Adrenal gland (tissue), 12 donors: ENCODE measurements around the gene DNAAF5. TPM values are rescaled to one million over a fixed set of nuclear protein-coding genes. Genes with fewer than 3 reads are reported as not detected.

Source experiments
- DNase-seq, 7 donors: peaks; one replicate each; pipeline ENCODE4 v3.0.0-alpha.2; 2019 to 2020
- H3K27ac ChIP-seq, 5 donors: fragments of 200-600 bp; sonication (generic) in 4 of 5; 1 replicate in 3 of 5; 2 replicates in 2 of 5; pipeline versions ENCODE4 v1.5.1 to v1.8.0; 2016 to 2020; ENCODE audit warnings: mild to moderate bottlenecking in 1 of 5
- H3K27me3 ChIP-seq: fragments of 200-600 bp; 2 replicates; pipeline ENCODE4 v1.8.0; 2021
- H3K36me3 ChIP-seq, 2 donors: fragments of 200-600 bp; replicated peaks in 1 of 2; 1 replicate in 1 of 2; 2 replicates in 1 of 2; pipeline versions ENCODE4 v1.5.1 to v1.8.0; 2018 to 2022
- H3K4me1 ChIP-seq, 2 donors: fragments of 200-600 bp; replicated peaks in 1 of 2; 1 replicate in 1 of 2; 2 replicates in 1 of 2; pipeline versions ENCODE4 v1.5.1 to v1.8.0; 2018 to 2021
- H3K4me3 ChIP-seq, 4 donors: fragments of 200-600 bp; sonication (generic) in 3 of 4; one replicate each; pipeline ENCODE4 v1.5.1; 2016 to 2018
- H3K9me3 ChIP-seq, 3 donors: fragments of 200-600 bp; sonication (generic) in 1 of 3; replicated peaks in 1 of 3; 1 replicate in 2 of 3; 2 replicates in 1 of 3; pipeline versions ENCODE4 v1.5.1 to v1.8.0; 2016 to 2021
- POLR2A ChIP-seq, 2 donors: fragments of 450-650 bp; IDR thresholded peaks; one replicate each; pipeline ENCODE4 v1.6.1; 2017; ENCODE audit warnings: antibody characterized with exemption in 2 of 2, mild to moderate bottlenecking in 2 of 2, moderate library complexity in 1 of 2
- WGBS, 4 donors: extraction: QIAGEN DNeasy Blood & Tissue Kit in 2 of 4; methylation state at CpG; one replicate each; pipeline versions ENCODE4 v1.1.5 to v1.1.7; 2013 to 2017; 5-methylcytosine and 5-hydroxymethylcytosine counted together
- intact Hi-C, 2 donors: fragments of 100-400 bp; cut with DNase I; formaldehyde crosslinking; loops; one replicate each; pipeline versions ENCODE4 v1.14.1 to v1.15.0; 2022 to 2023
- polyA plus RNA-seq, 3 donors: library from polyadenylated mRNA; stranded (reverse); fragments of 200-250 nt in 2 of 3; fragments of 350-450 nt in 1 of 3; fragmentation: Illumina TruSeq in 1 of 3; extraction: RNeasy Lipid Tissue Mini Kit (QIAGEN cat#74804) in 1 of 3; gene quantifications; one replicate each; pipeline ENCODE4 v1.2.3, GENCODE V29; 2013 to 2014
- total RNA-seq, 9 donors: library from RNA; depleted of rRNA in 4 of 9; stranded (reverse); fragments of >200 nt in 4 of 9; fragments of 120-200 nt in 1 of 9; fragmentation: NEBNext Ultra II Directional in 1 of 9; extraction: Animal tissue kit (Norgen Biotek cat#: 25700) in 1 of 9; gene quantifications; one replicate each; pipeline versions ENCODE4 v1.1.0 to v1.2.4, GENCODE V29; 2013 to 2023
- TF ChIP-seq, protein P1 (sequence below), 6 experiments: fragments of 450-650 bp in 4 of 6; fragments of 200-600 bp in 2 of 6; sonication (generic) in 1 of 6; IDR thresholded peaks; 1 replicate in 5 of 6; 2 replicates in 1 of 6; pipeline versions ENCODE4 v1.5.1 to v1.8.0; 2016 to 2021; ENCODE audit warnings: antibody characterized with exemption in 6 of 6, mild to moderate bottlenecking in 2 of 6, moderate library complexity in 1 of 6
- donor health status: healthy with polysubstance abuse.
- donor health status: Bipolar disorder and iron deficiency.
- donor health status: DM: yes; HTN: yes; CAD: no.
- donor health status: DM: no; HTN: no; CAD: no.
- donor health status: DM: no; HTN: no; CAD: no.
- donor health status: DM: yes; HTN: yes; CAD: no.

DNAAF5 gene
- total and polyA plus RNA-seq, 12 donors = 7.9 to 32.7 (median 19.4) TPM

DNA sequence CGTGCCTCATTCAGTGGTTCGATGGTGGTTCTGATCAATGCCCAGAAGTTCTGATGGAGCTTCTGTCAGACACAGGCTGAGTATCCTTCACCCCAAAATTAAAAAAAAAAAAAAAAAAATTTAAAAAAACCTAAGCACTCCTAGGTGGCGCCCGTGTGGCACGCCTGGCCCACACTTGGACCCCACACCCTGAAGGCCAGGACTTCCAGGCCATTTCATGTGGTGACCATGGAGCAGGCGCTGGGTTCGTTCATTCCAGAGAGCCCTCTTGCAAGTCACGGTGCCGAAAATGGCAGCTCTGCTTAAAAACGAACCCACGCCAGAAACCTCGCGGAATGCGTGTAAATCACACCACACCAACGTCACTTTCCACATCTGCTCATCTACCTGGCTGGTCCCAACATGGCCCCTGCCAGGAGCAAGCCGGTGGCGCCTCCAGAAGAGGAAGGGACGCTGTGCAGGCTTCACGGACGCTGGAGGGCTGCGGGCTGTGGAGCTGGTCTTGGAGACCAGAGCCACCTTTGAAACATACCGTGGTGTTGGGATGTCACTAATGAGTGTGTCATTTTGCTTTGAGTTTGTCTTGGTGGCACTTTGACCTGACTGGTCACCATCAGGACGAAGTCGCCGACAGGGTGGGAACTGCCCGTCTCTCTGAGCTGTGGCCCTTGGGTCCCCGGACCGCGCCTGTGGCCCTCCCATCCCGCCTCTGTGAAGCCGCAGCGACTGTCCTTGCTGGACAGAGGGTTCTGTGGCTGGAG, 46.5 kb downstream of the DNAAF5 start:
- Histone ChIP-seq H3K27me3 (no peaks in the 10 kb centered on the region), H3K4me3 (no peak overlapping the region), H3K27ac (no peak overlapping the region), H3K9me3 (no peaks in the 10 kb centered on the region), H3K4me1 (peaks cover 0 to 16% of the 10 kb centered on the region in 2 donors), H3K36me3 (peaks cover 0 to 16% of the 10 kb centered on the region in 2 donors)
- WGBS, 4 donors = 92 to 96% (median 96%) methylated on average over 25 to 32 of the region's 32 CpGs
- TF ChIP-seq POLR2A (IDR thresholded peaks at IDR 0.05) = no peak
- TF ChIP-seq, protein P1, sequence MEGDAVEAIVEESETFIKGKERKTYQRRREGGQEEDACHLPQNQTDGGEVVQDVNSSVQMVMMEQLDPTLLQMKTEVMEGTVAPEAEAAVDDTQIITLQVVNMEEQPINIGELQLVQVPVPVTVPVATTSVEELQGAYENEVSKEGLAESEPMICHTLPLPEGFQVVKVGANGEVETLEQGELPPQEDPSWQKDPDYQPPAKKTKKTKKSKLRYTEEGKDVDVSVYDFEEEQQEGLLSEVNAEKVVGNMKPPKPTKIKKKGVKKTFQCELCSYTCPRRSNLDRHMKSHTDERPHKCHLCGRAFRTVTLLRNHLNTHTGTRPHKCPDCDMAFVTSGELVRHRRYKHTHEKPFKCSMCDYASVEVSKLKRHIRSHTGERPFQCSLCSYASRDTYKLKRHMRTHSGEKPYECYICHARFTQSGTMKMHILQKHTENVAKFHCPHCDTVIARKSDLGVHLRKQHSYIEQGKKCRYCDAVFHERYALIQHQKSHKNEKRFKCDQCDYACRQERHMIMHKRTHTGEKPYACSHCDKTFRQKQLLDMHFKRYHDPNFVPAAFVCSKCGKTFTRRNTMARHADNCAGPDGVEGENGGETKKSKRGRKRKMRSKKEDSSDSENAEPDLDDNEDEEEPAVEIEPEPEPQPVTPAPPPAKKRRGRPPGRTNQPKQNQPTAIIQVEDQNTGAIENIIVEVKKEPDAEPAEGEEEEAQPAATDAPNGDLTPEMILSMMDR (IDR thresholded peaks at IDR 0.05) = no peak
- intact Hi-C loops = loop anchor here in 1 of 2 donors (5.0 kb wide), 1 partner anchor 451 kb away; no protein-coding TSS in a partner anchor
- no peak for DNase-seq

DNA sequence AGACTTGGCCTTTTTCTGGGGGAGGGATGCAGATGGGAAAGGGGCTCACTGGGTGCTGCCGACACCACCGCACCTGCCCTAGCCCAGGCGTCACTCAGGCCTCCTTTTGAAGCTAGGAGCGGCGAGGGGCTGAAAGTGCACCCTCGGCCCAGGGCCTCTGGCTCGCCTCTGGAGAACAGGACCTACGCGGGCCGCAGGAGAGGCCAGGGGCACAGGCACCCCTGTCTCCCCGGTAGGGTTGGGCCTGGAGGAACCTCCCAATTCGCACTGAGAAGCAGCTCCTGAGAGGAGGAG, 47.1 kb downstream of the DNAAF5 start:
- TF ChIP-seq, protein P1 (IDR thresholded peaks at IDR 0.05) = no peak
- no peak for TF ChIP-seq POLR2A (IDR thresholded peaks at IDR 0.05)
- intact Hi-C loops = loop anchor here in 1 of 2 donors (5.0 kb wide), 1 partner anchor 451 kb away; no protein-coding TSS in a partner anchor
- Histone ChIP-seq H3K9me3 (no peaks in the 10 kb centered on the region), H3K4me1 (peaks cover 0 to 16% of the 10 kb centered on the region in 2 donors), H3K27me3 (no peaks in the 10 kb centered on the region), H3K4me3 (no peak overlapping the region), H3K27ac (no peak overlapping the region), H3K36me3 (peaks cover 0 to 16% of the 10 kb centered on the region in 2 donors)
- no peak for DNase-seq
- 90 to 97% (median 95%) methylated on average over 8 to 12 of the region's 12 CpGs for WGBS, 4 donors

DNA sequence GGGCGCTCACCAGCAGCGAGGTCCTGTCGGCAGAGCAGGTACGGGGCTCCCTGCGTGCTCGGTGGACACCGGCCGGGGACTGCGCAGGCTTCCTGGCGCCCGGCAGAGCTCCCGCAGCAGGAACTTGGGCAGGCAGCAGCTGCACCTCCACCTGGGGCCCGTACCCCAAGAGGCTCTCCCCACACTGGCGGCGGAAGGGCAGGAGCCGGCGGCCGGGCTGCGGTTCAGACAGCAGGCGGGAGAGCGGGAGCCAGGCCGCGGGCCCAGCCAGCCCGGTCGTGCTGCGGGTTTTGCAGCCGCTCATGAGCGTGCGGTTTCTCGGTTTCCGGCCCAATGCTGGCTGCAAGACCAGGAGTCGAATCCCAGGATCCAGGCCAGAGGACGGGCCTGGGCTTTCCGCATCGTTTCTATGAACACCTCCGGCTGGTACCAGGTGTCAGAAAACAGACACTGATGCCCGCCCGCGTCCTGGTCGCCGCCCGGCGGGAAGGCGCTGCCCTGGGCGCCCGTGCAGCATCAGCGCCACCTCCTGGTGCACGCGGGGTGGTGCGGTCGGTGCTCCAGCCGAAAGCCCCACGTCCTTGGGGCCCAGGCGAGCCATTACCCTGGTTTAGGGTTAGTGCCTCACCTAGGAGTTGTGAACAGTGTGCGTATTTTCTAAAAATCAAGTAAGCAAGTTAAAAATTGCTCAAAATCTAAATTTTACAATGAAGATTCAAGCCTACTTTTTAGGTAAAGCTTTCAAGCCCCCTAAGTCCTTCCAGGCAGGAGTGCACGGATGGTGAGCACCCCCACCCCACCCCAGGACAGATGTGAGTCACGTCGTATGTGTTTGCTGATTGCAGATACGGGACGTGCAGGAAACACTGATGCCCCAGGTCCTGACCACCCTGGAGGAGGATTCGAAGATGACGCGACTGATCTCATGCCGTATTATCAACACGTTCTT, 47.9 kb downstream of the DNAAF5 start:
- H3K9me3 ChIP-seq = no peaks in the 10 kb centered on the region
- peaks cover 0 to 16% of the 10 kb centered on the region in 2 donors for H3K4me1 ChIP-seq
- TF ChIP-seq POLR2A (IDR thresholded peaks at IDR 0.05) = no peak
- TF ChIP-seq, protein P1 (IDR thresholded peaks at IDR 0.05) = peak; percentile 65 to 96 (median 88)
- 62 to 88% (median 66%) methylated on average over 17 to 65 of the region's 65 CpGs for WGBS, 4 donors
- peaks cover 0 to 16% of the 10 kb centered on the region in 2 donors for H3K36me3 ChIP-seq
- DNase-seq = peak; percentile 43 to 76 (median 56)
- intact Hi-C loops = loop anchor here (2.0 to 5.0 kb wide), 2 partner anchors 452 kb away; no protein-coding TSS in a partner anchor
- H3K4me3 ChIP-seq = no peak overlapping the region
- no peaks in the 10 kb centered on the region for H3K27me3 ChIP-seq
- no peak overlapping the region for H3K27ac ChIP-seq

DNA sequence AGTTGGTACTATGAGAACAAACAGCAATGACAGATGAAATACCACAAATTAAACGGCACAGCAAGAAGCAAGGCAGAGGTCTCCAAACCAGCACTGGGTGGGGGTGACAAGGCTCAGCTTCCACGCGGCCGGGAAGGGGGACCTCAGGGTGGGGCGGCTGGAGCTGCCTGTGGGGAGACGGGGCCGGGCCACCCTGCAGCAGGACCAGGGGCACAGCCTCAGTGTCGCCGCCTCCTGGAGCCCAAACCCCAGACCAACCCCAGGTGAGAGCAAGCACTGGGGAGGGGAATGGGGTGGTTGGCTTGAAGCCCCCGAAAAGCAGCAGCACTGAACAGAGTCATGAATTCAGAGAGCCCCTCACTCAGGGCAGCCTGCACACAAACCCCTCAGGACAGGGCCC, 49.9 kb downstream of the DNAAF5 start:
- intact Hi-C loops = no loop called here
- TF ChIP-seq, protein P1 (IDR thresholded peaks at IDR 0.05) = no peak
- no peak for TF ChIP-seq POLR2A (IDR thresholded peaks at IDR 0.05)
- Histone ChIP-seq H3K4me3 (no peak overlapping the region), H3K27me3 (no peaks in the 10 kb centered on the region), H3K36me3 (peaks cover 0 to 18% of the 10 kb centered on the region in 2 donors), H3K4me1 (peaks cover 0 to 11% of the 10 kb centered on the region in 2 donors), H3K27ac (no peak overlapping the region), H3K9me3 (no peaks in the 10 kb centered on the region)
- no peak for DNase-seq
- WGBS, 4 donors = 81 to 96% (median 95%) methylated on average over 7 to 10 of the region's 10 CpGs
